ENCODE results near the gene ALK. TPM values are rescaled to one million over a fixed set of nuclear protein-coding genes. Genes with fewer than 3 reads are reported as not detected.

Gene ALK
- polyA plus RNA-seq, 1 donor from 2014 or later = not detected

GRCh38 chr2:29613067-29613466 lies 308.3 kb downstream of the ALK start:
- Mint-ChIP-seq H3K9me3 (peaks cover 0 to 3% (median 2%) of the 10 kb centered on the region in 3 donors), H3K4me3 (no peak overlapping the region), H3K27me3 (peaks cover 4% of the 10 kb centered on the region), H3K36me3 (no peaks in the 10 kb centered on the region), H3K27ac (no peak overlapping the region), H3K4me1 (no peaks in the 10 kb centered on the region)

GRCh38 chr2:29612568-29612967 lies 308.8 kb downstream of the ALK start:
- Mint-ChIP-seq H3K4me3 (peak overlapping the region in 1 of 4 donors; percentile 35), H3K4me1 (no peaks in the 10 kb centered on the region), H3K36me3 (no peaks in the 10 kb centered on the region), H3K27me3 (peaks cover 4% of the 10 kb centered on the region), H3K27ac (no peak overlapping the region), H3K9me3 (peaks cover 0 to 3% (median 1%) of the 10 kb centered on the region in 3 donors)

GRCh38 chr2:29611850-29612249 lies 309.5 kb downstream of the ALK start:
- H3K4me3 Mint-ChIP-seq = no peak overlapping the region
- no peaks in the 10 kb centered on the region for H3K36me3 Mint-ChIP-seq
- H3K27ac Mint-ChIP-seq = no peak overlapping the region
- peaks cover 3% of the 10 kb centered on the region for H3K27me3 Mint-ChIP-seq
- H3K9me3 Mint-ChIP-seq = peaks cover 0 to 3% (median 0%) of the 10 kb centered on the region in 3 donors
- no peaks in the 10 kb centered on the region for H3K4me1 Mint-ChIP-seq

DNA sequence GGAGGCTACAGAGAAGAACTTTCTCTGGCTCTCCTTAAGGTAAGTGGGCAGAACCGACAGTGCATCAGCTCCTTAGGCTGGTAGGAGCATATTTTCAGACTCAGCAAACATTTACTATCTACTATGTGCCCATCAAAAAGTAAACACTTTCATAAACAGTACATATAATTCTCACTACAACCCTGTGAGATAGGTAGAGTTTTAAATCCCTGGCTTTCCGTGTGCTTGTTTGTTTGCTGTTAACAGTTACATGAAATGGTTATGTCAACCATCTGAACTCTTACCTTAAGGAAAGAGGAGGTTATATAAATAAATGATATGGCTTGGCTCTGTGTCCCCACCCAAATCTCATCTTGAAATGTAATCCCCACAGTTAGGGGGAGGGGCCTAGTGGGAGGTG lies 310.1 kb downstream of the ALK start:
- no peaks in the 10 kb centered on the region for H3K4me1 Mint-ChIP-seq
- no peak overlapping the region for H3K27ac Mint-ChIP-seq
- H3K4me3 Mint-ChIP-seq = no peak overlapping the region
- H3K9me3 Mint-ChIP-seq = peaks cover 0 to 3% (median 0%) of the 10 kb centered on the region in 3 donors
- peaks cover 3% of the 10 kb centered on the region for H3K27me3 Mint-ChIP-seq
- H3K36me3 Mint-ChIP-seq = no peaks in the 10 kb centered on the region

- H3K27ac Mint-ChIP-seq = no peak overlapping the region
- H3K27me3 Mint-ChIP-seq = peaks cover 3% of the 10 kb centered on the region
- no peaks in the 10 kb centered on the region for H3K4me1 Mint-ChIP-seq
- H3K9me3 Mint-ChIP-seq = peaks cover 0 to 3% (median 0%) of the 10 kb centered on the region in 3 donors
- H3K4me3 Mint-ChIP-seq = no peak overlapping the region
- H3K36me3 Mint-ChIP-seq = no peaks in the 10 kb centered on the region
Observed at GRCh38 chr2:29610569-29610968, 310.8 kb downstream of the ALK start.

GRCh38 chr2:29607038-29607420 lies 314.4 kb downstream of the ALK start:
- Mint-ChIP-seq H3K27ac (no peak overlapping the region), H3K36me3 (peaks cover 2% of the 10 kb centered on the region), H3K4me1 (no peaks in the 10 kb centered on the region), H3K9me3 (peaks cover 0 to 3% (median 0%) of the 10 kb centered on the region in 3 donors), H3K27me3 (peaks cover 2% of the 10 kb centered on the region), H3K4me3 (no peak overlapping the region)

DNA sequence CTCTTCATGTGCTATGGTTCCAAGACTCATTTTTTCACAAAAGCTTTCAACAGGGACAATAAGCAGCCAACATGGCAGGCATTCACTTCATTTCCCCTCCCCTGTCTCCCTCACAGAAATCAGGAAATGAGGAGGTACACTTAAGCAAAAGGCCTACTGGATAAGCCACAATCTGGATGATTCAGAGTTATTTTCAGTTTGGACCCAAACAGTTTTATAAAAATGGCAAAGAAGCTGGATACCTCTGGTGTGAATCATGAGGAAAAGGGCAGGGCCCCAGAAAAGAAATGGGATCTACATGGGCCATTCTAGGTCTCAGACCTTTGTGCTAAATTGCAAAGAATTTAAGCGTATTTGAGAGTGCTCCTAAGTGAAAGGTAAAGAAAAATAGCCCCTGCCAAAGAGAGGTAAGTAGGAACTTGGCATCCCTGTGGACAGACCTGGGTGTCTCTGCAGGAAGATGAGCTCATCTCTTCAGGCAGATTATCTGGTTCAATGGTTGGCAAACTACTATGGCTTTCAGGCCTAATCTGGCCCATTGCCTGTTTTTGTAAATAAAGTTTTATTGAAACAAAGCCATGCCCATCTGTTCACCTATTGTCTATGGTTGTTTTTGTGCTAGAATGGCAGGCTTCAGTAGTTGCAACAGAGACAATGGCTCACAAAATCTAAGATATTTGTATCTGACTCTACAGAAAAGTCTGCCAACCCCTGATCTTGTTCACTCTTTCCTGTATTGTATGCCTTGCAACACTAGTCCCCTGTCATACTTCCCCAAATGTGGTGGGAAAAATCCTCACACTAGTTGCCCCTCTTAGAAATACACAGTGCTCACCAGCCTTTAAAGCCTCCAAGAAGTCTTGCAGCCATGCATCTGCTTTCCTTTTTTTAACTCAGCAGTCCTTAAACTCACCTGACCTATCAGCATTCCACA lies 315.0 kb downstream of the ALK start:
- Mint-ChIP-seq H3K36me3 (peaks cover 2% of the 10 kb centered on the region), H3K9me3 (no peaks in the 10 kb centered on the region), H3K4me1 (no peaks in the 10 kb centered on the region), H3K27me3 (peaks cover 2% of the 10 kb centered on the region), H3K27ac (no peak overlapping the region), H3K4me3 (no peak overlapping the region)

DNA sequence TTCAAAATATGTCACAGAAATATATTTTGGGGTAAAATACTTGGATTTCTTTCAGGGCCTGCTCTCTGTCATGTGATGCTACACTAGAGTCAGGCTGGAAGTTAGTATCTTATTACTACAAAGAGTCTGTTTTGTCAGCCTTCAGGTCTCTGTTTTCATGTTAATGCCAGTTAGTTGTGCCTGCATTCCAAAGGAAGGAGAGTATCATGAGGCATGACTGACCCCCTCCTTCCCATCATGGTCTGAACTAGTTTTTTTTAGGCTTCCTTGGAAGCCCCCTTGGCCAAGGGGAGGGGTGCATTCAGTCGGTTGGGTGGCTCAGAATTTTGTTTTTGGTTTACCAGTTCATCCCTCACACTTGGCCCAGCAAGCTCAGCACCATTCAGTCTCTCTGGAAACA lies 318.0 kb downstream of the ALK start:
- H3K4me1 Mint-ChIP-seq = no peaks in the 10 kb centered on the region
- H3K9me3 Mint-ChIP-seq = peaks cover 0 to 3% (median 0%) of the 10 kb centered on the region in 3 donors
- H3K4me3 Mint-ChIP-seq = no peak overlapping the region
- H3K36me3 Mint-ChIP-seq = peaks cover 2% of the 10 kb centered on the region
- no peak overlapping the region for H3K27ac Mint-ChIP-seq
- peaks cover 2% of the 10 kb centered on the region for H3K27me3 Mint-ChIP-seq

DNA sequence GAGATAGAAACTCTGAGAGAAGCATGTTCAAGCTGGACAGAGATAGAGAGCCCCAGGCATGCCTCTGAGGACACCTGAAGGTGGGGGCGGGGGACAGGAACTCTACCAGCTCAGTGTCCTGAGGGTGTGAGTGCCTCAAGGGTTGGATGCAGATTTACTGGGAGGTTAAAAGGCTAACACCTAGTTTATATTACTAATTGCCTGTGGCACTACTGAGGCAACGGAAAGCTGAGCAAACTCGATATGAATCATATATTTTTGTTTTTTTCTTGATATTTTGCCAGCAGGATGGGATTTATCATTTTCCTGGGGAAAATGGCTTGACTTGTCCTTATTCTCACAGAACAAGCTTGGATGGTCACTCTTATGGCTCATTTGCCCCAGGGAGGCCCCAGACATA lies 319.5 kb downstream of the ALK start:
- Mint-ChIP-seq H3K27me3 (no peaks in the 10 kb centered on the region), H3K4me1 (no peaks in the 10 kb centered on the region), H3K27ac (no peak overlapping the region), H3K4me3 (no peak overlapping the region), H3K36me3 (peaks cover 2% of the 10 kb centered on the region), H3K9me3 (peaks cover 0 to 3% (median 0%) of the 10 kb centered on the region in 3 donors)

- no peak overlapping the region for H3K27ac Mint-ChIP-seq
- peaks cover 0 to 3% (median 0%) of the 10 kb centered on the region in 3 donors for H3K9me3 Mint-ChIP-seq
- no peaks in the 10 kb centered on the region for H3K4me1 Mint-ChIP-seq
Observed at GRCh38 chr2:29601321-29601720, 320.1 kb downstream of the ALK start.

DNA sequence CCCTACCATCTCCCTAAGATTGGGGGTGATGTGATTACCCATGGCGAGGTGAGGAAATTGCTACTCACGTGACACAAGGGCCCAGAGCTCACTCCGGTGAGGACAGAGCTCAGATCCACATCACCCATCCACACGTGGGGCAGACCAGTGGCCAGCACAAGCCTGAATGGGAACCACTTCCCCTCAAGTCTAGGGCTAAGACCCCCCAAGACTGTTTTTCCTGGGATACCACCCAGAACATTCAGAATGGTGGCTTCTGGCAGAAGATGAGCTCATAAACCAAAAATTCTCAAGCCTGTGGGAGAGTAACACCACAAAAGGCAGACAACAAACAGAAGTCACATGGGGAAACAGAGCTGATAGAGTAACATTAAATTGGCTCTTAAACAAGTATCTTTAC lies 321.4 kb downstream of the ALK start:
- no peak overlapping the region for H3K4me3 Mint-ChIP-seq
- peaks cover 2% of the 10 kb centered on the region for H3K36me3 Mint-ChIP-seq
- H3K27ac Mint-ChIP-seq = no peak overlapping the region
- peaks cover 0 to 3% (median 0%) of the 10 kb centered on the region in 3 donors for H3K9me3 Mint-ChIP-seq
- no peaks in the 10 kb centered on the region for H3K4me1 Mint-ChIP-seq
- no peaks in the 10 kb centered on the region for H3K27me3 Mint-ChIP-seq

More at GRCh38 chr2:29601321-29601720, 320.1 kb downstream of the ALK start:
- no peak overlapping the region for H3K4me3 Mint-ChIP-seq
- H3K27me3 Mint-ChIP-seq = no peaks in the 10 kb centered on the region
- H3K36me3 Mint-ChIP-seq = peaks cover 2% of the 10 kb centered on the region

DNA sequence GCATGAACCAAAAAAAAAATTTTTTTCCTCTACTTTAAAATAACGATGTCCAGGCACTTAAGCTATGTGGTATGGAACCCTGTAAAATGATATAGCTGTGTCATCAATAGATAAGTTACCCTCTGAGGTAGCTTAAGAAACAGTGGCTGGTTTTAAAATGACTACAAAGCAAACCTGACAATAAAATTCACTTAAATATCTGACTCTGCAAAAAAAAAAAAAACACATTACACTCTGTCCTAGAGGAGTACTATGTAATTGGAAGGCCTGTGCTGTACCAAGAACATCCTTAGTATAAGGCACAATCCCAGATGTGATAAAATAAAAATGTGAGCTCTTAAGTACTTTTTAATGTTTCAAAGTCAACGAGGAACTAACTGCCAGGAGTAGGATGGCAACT lies 322.4 kb downstream of the ALK start:
- Mint-ChIP-seq H3K36me3 (peaks cover 2% of the 10 kb centered on the region), H3K4me3 (no peak overlapping the region), H3K4me1 (no peaks in the 10 kb centered on the region), H3K27ac (peak overlapping the region in 1 of 3 donors; percentile 33), H3K9me3 (peaks cover 0 to 3% (median 0%) of the 10 kb centered on the region in 3 donors), H3K27me3 (no peaks in the 10 kb centered on the region)

DNA sequence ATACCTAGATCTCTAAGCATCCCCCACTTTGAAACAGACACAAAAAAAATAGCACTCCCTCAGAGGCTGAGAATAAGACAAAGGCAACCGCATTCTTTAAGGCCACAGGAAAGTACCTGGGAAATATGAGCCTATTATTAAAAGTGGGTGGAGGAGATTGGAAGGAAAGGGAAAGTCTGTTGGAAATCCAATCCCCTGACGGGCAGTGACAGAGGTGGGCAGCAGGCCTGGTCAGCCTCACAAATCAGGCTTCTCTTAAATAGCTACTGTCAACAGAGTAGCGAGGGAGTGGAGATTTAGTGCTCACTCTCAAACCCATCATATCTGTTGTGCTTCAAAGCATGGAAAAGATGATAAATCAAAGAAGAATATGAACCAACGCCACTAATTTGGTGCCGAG lies 324.4 kb downstream of the ALK start:
- H3K4me3 Mint-ChIP-seq = no peak overlapping the region
- H3K27ac Mint-ChIP-seq = no peak overlapping the region
- no peaks in the 10 kb centered on the region for H3K36me3 Mint-ChIP-seq
- H3K4me1 Mint-ChIP-seq = no peaks in the 10 kb centered on the region
- peaks cover 0 to 3% (median 0%) of the 10 kb centered on the region in 3 donors for H3K9me3 Mint-ChIP-seq
- H3K27me3 Mint-ChIP-seq = no peaks in the 10 kb centered on the region

- Mint-ChIP-seq H3K27ac (no peak overlapping the region), H3K4me3 (no peak overlapping the region), H3K9me3 (peaks cover 0 to 3% (median 0%) of the 10 kb centered on the region in 3 donors), H3K27me3 (no peaks in the 10 kb centered on the region), H3K36me3 (no peaks in the 10 kb centered on the region), H3K4me1 (no peaks in the 10 kb centered on the region)
Observed at GRCh38 chr2:29596584-29596983, 324.8 kb downstream of the ALK start.

- Mint-ChIP-seq H3K4me3 (no peak overlapping the region), H3K36me3 (no peaks in the 10 kb centered on the region), H3K27ac (peak overlapping the region in 1 of 3 donors; percentile 71), H3K9me3 (peaks cover 0 to 1% (median 0%) of the 10 kb centered on the region in 3 donors), H3K27me3 (no peaks in the 10 kb centered on the region), H3K4me1 (no peaks in the 10 kb centered on the region)
Observed at GRCh38 chr2:29591600-29591999, 329.8 kb downstream of the ALK start.

GRCh38 chr2:29590211-29590610 lies 331.2 kb downstream of the ALK start:
- Mint-ChIP-seq H3K36me3 (no peaks in the 10 kb centered on the region), H3K9me3 (peaks cover 0 to 1% (median 0%) of the 10 kb centered on the region in 3 donors), H3K27me3 (no peaks in the 10 kb centered on the region), H3K4me1 (no peaks in the 10 kb centered on the region), H3K4me3 (no peak overlapping the region), H3K27ac (no peak overlapping the region)
